ENCODE measurements around the gene RXRB. TPM values are rescaled to one million over a fixed set of nuclear protein-coding genes. Genes with fewer than 3 reads are reported as not detected.

The RXRB gene
- total and polyA plus RNA-seq, 10 of the 15 experiments (the other 5 are each of a cell fraction or from before 2014, with no cell fraction given), result 0.71 to 35.0 (median 20.4) TPM

GRCh38 chr6:33248932-33249731, 48.7 kb upstream of the RXRB start (continued):
- TF ChIP-seq NR2C2 (IDR thresholded peaks at IDR 0.05; ENCODE audit: borderline replicate concordance, control insufficient read depth, insufficient read length, low read depth) (no peak), ZBTB4 (CRISPR knock-in tag; IDR thresholded peaks at IDR 0.05) (no peak), TBL1XR1 (IDR thresholded peaks at IDR 0.05; ENCODE audit: low read depth, low read length) (peak; percentile 13; the same call in 1 of the 2 replicates), BACH1 (IDR thresholded peaks at IDR 0.05; ENCODE audit: borderline replicate concordance) (peak; percentile 69; the same call in 1 of the 2 replicates), PKNOX1 (IDR thresholded peaks at IDR 0.05) (peak; percentile 97), ZNF217 (IDR thresholded peaks at IDR 0.05) (no peak), ZBTB40 (IDR thresholded peaks at IDR 0.05; ENCODE audit: borderline replicate concordance) (peak; percentile 65; the same call in 1 of the 2 replicates), SUPT20H (IDR thresholded peaks at IDR 0.05; ENCODE audit: borderline replicate concordance, control insufficient read depth, low read depth, low read length) (no peak), USF1 (IDR thresholded peaks at IDR 0.05; ENCODE audit: borderline replicate concordance, extremely low read length, insufficient read depth, low read depth, low read length) (no peak), TCF12 (IDR thresholded peaks at IDR 0.05; ENCODE audit: low read depth, low read length) (0 out of 2 replicates have a peak, but pooled peaks have one; percentile 37), LARP7 (IDR thresholded peaks at IDR 0.05) (no peak; the same call in 1 of the 2 replicates), MAX (IDR thresholded peaks at IDR 0.05; ENCODE audit: low read depth, low read length) (peak; percentile 42)

All from GM12878 (cell line).